K562 (cell line): ENCODE results near the gene CCL13. TPM values are rescaled to one million over a fixed set of nuclear protein-coding genes. Genes with fewer than 3 reads are reported as not detected.

ENCODE experiments used
- ATAC-seq: fragments of 200-7000 bp; cut with Tn5 transposase; 3 replicates; pipeline ENCODE4 v1.9.1; 2020; ENCODE audit warnings: moderate library complexity
- BruUV-seq: library from RNA; stranded (reverse); fragments of 400-500 nt; replicated peaks from 2 replicates; lab custom pipeline; 2021; lab: Mats Ljungman, UMichigan
- CTCF ChIA-PET: fragments of 300-600 bp; formaldehyde crosslinking; extraction: SDS; loops from one replicate; lab custom pipeline; 2021; ENCODE audit warnings: low intra/inter-chr PET ratio; lab: Yijun Ruan, JAX
- POLR2A ChIA-PET: fragments of 300-600, 350-650 bp; sonication (Branson Sonifier 250); formaldehyde crosslinking; extraction: SDS; loops from one replicate; lab custom pipeline; 2021; ENCODE audit warnings: antibody characterized with exemption, inconsistent platforms; lab: Yijun Ruan, JAX
- DNase-seq, 4 experiments: peaks; one replicate each; pipeline versions ENCODE4 v3.0.0 to v3.0.0-alpha.2; 2011 to 2018; ENCODE audit warnings: low spot score in 3 of 4, mixed read lengths in 3 of 4; ENCODE audit errors: extremely low read depth in 1 of 4
- FAIRE-seq: peaks from 2 replicates; lab custom pipeline; 2011; peaks lifted over from hg19 to GRCh38; lab: Jason Lieb, UNC
- H2AFZ ChIP-seq: 2 replicates; pipeline ENCODE4 v1.6.0; 2011; ENCODE audit warnings: low read depth, low read length, control low read depth, inconsistent platforms
- H3K27ac ChIP-seq: fragments of 200-600 bp; 3 replicates; pipeline ENCODE4 v1.8.0; 2011; ENCODE audit warnings: low read depth, mild to moderate bottlenecking, control low read depth, inconsistent platforms, low read length, moderate library complexity, mixed read lengths; ENCODE audit errors: extremely low read depth
- H3K27me3 ChIP-seq, 2 experiments: fragments of 300-600 bp in 1 of 2; 2 replicates in 1 of 2; 3 replicates in 1 of 2; pipeline versions ENCODE4 v1.6.0 to v1.8.0; 2011; ENCODE audit warnings: inconsistent platforms in 2 of 2, low read length in 2 of 2, mild to moderate bottlenecking in 1 of 2, mixed read lengths in 1 of 2, moderate library complexity in 1 of 2; ENCODE audit not compliant: control insufficient read depth in 2 of 2, insufficient read depth in 2 of 2
- H3K36me3 ChIP-seq: fragments of 300-600 bp; 3 replicates; pipeline ENCODE4 v1.8.0; 2011; ENCODE audit warnings: mild to moderate bottlenecking, low read length, inconsistent platforms; ENCODE audit not compliant: control insufficient read depth, insufficient read depth
- H3K4me1 ChIP-seq, 2 experiments: fragments of 200-600 bp in 1 of 2; replicated peaks in 1 of 2; 2 replicates in 1 of 2; 3 replicates in 1 of 2; pipeline versions ENCODE4 v1.5.1 to v1.8.0; 2011; ENCODE audit warnings: inconsistent platforms in 2 of 2, low read length in 2 of 2, mild to moderate bottlenecking in 1 of 2, mixed read lengths in 1 of 2, moderate library complexity in 1 of 2; ENCODE audit not compliant: control insufficient read depth in 2 of 2, insufficient read depth in 2 of 2
- H3K4me2 ChIP-seq: 2 replicates; pipeline ENCODE4 v1.6.1; 2011; ENCODE audit warnings: low read length, control low read depth, inconsistent platforms, mixed read lengths; ENCODE audit not compliant: insufficient read depth
- H3K4me3 ChIP-seq: fragments of 200-600 bp; sonication (generic), shearing (Covaris generic); 2 replicates; pipeline ENCODE4 v1.5.1; 2016; ENCODE audit warnings: control low read depth, inconsistent platforms
- H3K79me2 ChIP-seq: fragments of 200-600 bp; 3 replicates; pipeline ENCODE4 v1.8.0; 2011; ENCODE audit warnings: low read length, inconsistent platforms; ENCODE audit not compliant: control insufficient read depth, insufficient read depth
- H3K9ac ChIP-seq, 2 experiments: 2 replicates each; pipeline versions ENCODE4 v1.6.0 to v1.6.1; 2011; ENCODE audit warnings: low read depth in 2 of 2, low read length in 2 of 2, control low read depth in 1 of 2, inconsistent platforms in 1 of 2, mild to moderate bottlenecking in 1 of 2, mixed read lengths in 1 of 2; ENCODE audit not compliant: insufficient read depth in 1 of 2
- H3K9me1 ChIP-seq: one replicate; pipeline ENCODE4 v1.6.0; 2011; ENCODE audit warnings: inconsistent platforms, mild to moderate bottlenecking, low read length, moderate library complexity; ENCODE audit not compliant: control insufficient read depth, insufficient read depth
- H3K9me3 ChIP-seq: replicated peaks from 2 replicates; pipeline ENCODE4 v1.5.1; 2011; ENCODE audit warnings: low read depth, low read length, inconsistent platforms; ENCODE audit not compliant: control insufficient read depth, insufficient read depth
- H4K20me1 ChIP-seq: replicated peaks from 2 replicates; pipeline ENCODE4 v1.6.1; 2011; ENCODE audit warnings: low read length, inconsistent platforms, mixed read lengths; ENCODE audit not compliant: control insufficient read depth, insufficient read depth
- BRF2 ChIP-seq: IDR thresholded peaks from 3 replicates; pipeline ENCODE4 v1.6.1; 2011; ENCODE audit warnings: borderline replicate concordance, mild to moderate bottlenecking; ENCODE audit not compliant: insufficient read length, insufficient read depth
- CC2D1A ChIP-seq: fragments of 450-650 bp; IDR thresholded peaks from 2 replicates; pipeline ENCODE4 v1.6.1; 2017; ENCODE audit warnings: mild to moderate bottlenecking
- CEBPZ ChIP-seq: fragments of 150-350 bp; IDR thresholded peaks from 2 replicates; pipeline ENCODE4 v1.6.1; 2014; ENCODE audit warnings: low read depth, mild to moderate bottlenecking, low read length, borderline replicate concordance
- MAX ChIP-seq: sonication (generic); formaldehyde crosslinking; IDR thresholded peaks from 2 replicates; pipeline ENCODE4 v1.9.0; 2022; ENCODE audit warnings: mild to moderate bottlenecking, missing genetic modification reagents
- NCOA6 ChIP-seq: fragments of 450-650 bp; IDR thresholded peaks from 2 replicates; pipeline ENCODE4 v1.6.1; 2017; ENCODE audit warnings: mild to moderate bottlenecking
- NFRKB ChIP-seq: fragments of 450-650 bp; IDR thresholded peaks from 2 replicates; pipeline ENCODE4 v1.6.1; 2016; ENCODE audit warnings: low read depth
- NR1H2 ChIP-seq: sonication (generic); formaldehyde crosslinking; IDR thresholded peaks from 2 replicates; pipeline ENCODE4 v1.4.0; 2020; ENCODE audit warnings: mild to moderate bottlenecking, missing genetic modification reagents
- SAP30 ChIP-seq: fragments of 200-600 bp; sonication (generic); IDR thresholded peaks from 2 replicates; pipeline ENCODE4 v1.6.1; 2012; ENCODE audit warnings: borderline replicate concordance, low read depth, mild to moderate bottlenecking, moderate library complexity, low read length, control low read depth, inconsistent platforms; ENCODE audit not compliant: insufficient read depth, poor library complexity, severe bottlenecking
- SNIP1 ChIP-seq: fragments of 450-650 bp; IDR thresholded peaks from 2 replicates; pipeline ENCODE4 v1.7.1; 2017; ENCODE audit warnings: low read depth, mild to moderate bottlenecking
- WHSC1 ChIP-seq: IDR thresholded peaks from one replicate; pipeline ENCODE4 v1.6.1; 2012; ENCODE audit warnings: low read length, control low read depth, inconsistent platforms
- WGBS: fragments of 100-300 bp; shearing (Covaris generic); methylation state at CpG from one replicate; pipeline ENCODE4 v1.1.6; 2016; ENCODE audit warnings: low coverage, mixed read lengths; ENCODE audit not compliant: insufficient coverage; ENCODE audit errors: missing lambda C conversion rate; 5-methylcytosine and 5-hydroxymethylcytosine counted together
- in situ Hi-C: fragments of 300-500 bp; cut with MboI; formaldehyde crosslinking; loops from 4 replicates; pipeline ENCODE4 v1.15.0; 2018; ENCODE audit warnings: inconsistent platforms, mixed read lengths
- intact Hi-C: fragments of 100-400 bp; cut with micrococcal nuclease; formaldehyde crosslinking; loops from 2 replicates; pipeline ENCODE4 v1.14.2; 2022
- polyA plus RNA-seq, 8 experiments: library from polyadenylated mRNA; depleted of rRNA in 4 of 8; stranded (reverse) in 5 of 8; unstranded in 3 of 8; fragments of >200 nt; fragmentation: Nextera tagmentation in 2 of 8; fragmentation: Illumina TruSeq in 1 of 8; extraction: Ambion mirVana in 2 of 8; extraction: Trizol in 1 of 8; gene quantifications; 2 replicates each; pipeline versions ENCODE4 v1.2.1 to v1.2.3, GENCODE V29; 2011 to 2014; ENCODE audit warnings: inconsistent platforms in 1 of 8, missing spikeins in 1 of 8
- total RNA-seq, 7 experiments: library from RNA; depleted of rRNA in 6 of 7; stranded (reverse); fragments of >200 nt in 6 of 7; fragmentation: Illumina TruSeq in 2 of 7; extraction: Trizol in 2 of 7; gene quantifications; 2 replicates each; pipeline versions ENCODE4 v1.2.1 to v1.2.3, GENCODE V29; 2011 to 2021; ENCODE audit warnings: low replicate concordance in 1 of 7

The CCL13 gene
- total and polyA plus RNA-seq, 9 of the 15 experiments (the other 6 are each of a cell fraction or from before 2014, with no cell fraction given): not detected

GRCh38 chr17:34390649-34391048 is 34.4 kb downstream of the CCL13 start:
- Histone ChIP-seq H3K9me3 (no peaks in the 10 kb centered on the region), H3K4me1 (peaks cover 3 to 21% of the 10 kb centered on the region in 2 experiments; a peak in 2 of 5 replicates), H3K27me3 (peaks cover 0 to 4% of the 10 kb centered on the region in 2 experiments; a peak in 1 of 5 replicates), H3K27ac (no peak overlapping the region), H3K36me3 (no peaks in the 10 kb centered on the region), H2AFZ (no peak overlapping the region), H3K4me2 (no peak overlapping the region), H3K9ac (no peak overlapping the region), H3K9me1 (no peaks in the 10 kb centered on the region), H3K4me3 (no peak overlapping the region), H4K20me1 (no peaks in the 10 kb centered on the region), H3K79me2 (no peaks in the 10 kb centered on the region)
- ChIA-PET CTCF (no interaction called here), POLR2A (interaction anchor here (1.1 kb wide), 1 partner anchor 10 kb away, joined by 4 read pairs; no protein-coding TSS in a partner anchor)
- TF ChIP-seq NR1H2 (CRISPR knock-in tag) (no peak), NFRKB (no peak), SAP30 (no peak), CEBPZ (no peak), MAX (no peak), SNIP1 (no peak), NCOA6 (no peak), BRF2 (no peak), WHSC1 (no peak), CC2D1A (no peak)
- ATAC-seq (no peak), FAIRE-seq (no peak), DNase-seq (no peak)
- in situ Hi-C loops (no loop called here), intact Hi-C loops (no loop called here)
- 42% methylated on average over 4 of the region's 4 CpGs for WGBS
- no TSS peak for BruUV-seq
